A549 (cell line): ENCODE measurements around the gene USP17L5.
"Not testable (repeated sequence)": the region's sequence is repeated elsewhere in the genome, so short reads cannot be mapped to it uniquely, and the experiment has no call there.

Experiments used
- CHD2 ChIP-seq: fragments of 150-350 bp; IDR thresholded peaks from 2 replicates; pipeline ENCODE4 v1.6.1; 2014; ENCODE audit warnings: low read length; ENCODE audit not compliant: partially characterized antibody
- GATA3 ChIP-seq: IDR thresholded peaks from 2 replicates; pipeline ENCODE4 v1.6.1; 2012; ENCODE audit warnings: borderline replicate concordance
- HOXA7 ChIP-seq: fragments of 250-450 bp; sonication (Bioruptor Pico); IDR thresholded peaks from 2 replicates; pipeline ENCODE4 v1.5.0; 2020; ENCODE audit warnings: mild to moderate bottlenecking, moderate library complexity
- POLR2AphosphoS2 ChIP-seq: conservative IDR thresholded peaks from 2 replicates; pipeline ENCODE4 v1.6.1; 2012; ENCODE audit warnings: low read length, improper control_type of control experiment, inconsistent platforms
- SMC3 ChIP-seq: fragments of >200 bp; sonication (Bioruptor Twin); formaldehyde crosslinking; IDR thresholded peaks from 3 replicates; pipeline ENCODE4 v1.6.1; 2018; ENCODE audit warnings: inconsistent platforms
- TP53 ChIP-seq: fragments of 250-450 bp; sonication (Bioruptor Pico); IDR thresholded peaks from 2 replicates; pipeline ENCODE4 v1.5.0; 2021; ENCODE audit warnings: mild to moderate bottlenecking, moderate library complexity
- TF ChIP-seq, protein P1 (sequence below): fragments of 150-350 bp; IDR thresholded peaks from 2 replicates; pipeline ENCODE4 v1.6.1; 2014; ENCODE audit warnings: low read depth, mild to moderate bottlenecking, low read length
- TF ChIP-seq, protein P2 (sequence below): fragments of >200 bp; sonication (Bioruptor Twin); formaldehyde crosslinking; IDR thresholded peaks from 3 replicates; pipeline ENCODE4 v1.5.1; 2016
- TF ChIP-seq, protein P3 (sequence below): fragments of 450-650 bp; IDR thresholded peaks from 2 replicates; pipeline ENCODE4 v1.6.1; 2014; ENCODE audit warnings: antibody characterized with exemption
- TF ChIP-seq, protein P4 (sequence below): IDR thresholded peaks from 2 replicates; pipeline ENCODE4 v1.6.1; 2012; ENCODE audit warnings: low read depth, borderline replicate concordance
- TF ChIP-seq, protein P5 (sequence below): IDR thresholded peaks from 2 replicates; pipeline ENCODE4 v1.6.1; 2012

DNA sequence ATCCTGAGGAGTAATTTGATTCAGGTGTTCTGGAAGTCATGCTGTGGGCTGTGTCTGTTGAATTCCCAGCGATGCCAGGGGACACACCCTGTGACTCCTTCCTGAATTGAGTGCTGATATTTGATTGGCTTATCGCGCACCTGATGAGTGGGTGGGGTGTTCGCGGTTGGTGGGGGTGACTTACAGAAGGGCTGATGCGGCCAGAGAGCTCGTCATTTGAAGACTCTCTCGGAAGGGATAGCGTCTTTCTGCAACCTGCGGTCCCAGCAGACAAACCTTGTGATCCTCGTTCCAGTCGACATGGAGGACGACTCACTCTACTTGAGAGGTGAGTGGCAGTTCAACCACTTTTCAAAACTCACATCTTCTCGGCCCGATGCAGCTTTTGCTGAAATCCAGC is 23.6 kb downstream of the USP17L5 start, which contains the start of gene USP17L30:
- TF ChIP-seq, protein P1, sequence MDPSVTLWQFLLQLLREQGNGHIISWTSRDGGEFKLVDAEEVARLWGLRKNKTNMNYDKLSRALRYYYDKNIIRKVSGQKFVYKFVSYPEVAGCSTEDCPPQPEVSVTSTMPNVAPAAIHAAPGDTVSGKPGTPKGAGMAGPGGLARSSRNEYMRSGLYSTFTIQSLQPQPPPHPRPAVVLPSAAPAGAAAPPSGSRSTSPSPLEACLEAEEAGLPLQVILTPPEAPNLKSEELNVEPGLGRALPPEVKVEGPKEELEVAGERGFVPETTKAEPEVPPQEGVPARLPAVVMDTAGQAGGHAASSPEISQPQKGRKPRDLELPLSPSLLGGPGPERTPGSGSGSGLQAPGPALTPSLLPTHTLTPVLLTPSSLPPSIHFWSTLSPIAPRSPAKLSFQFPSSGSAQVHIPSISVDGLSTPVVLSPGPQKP, result not testable (repeated sequence)
- not testable (repeated sequence) for TF ChIP-seq CHD2; TP53 (CRISPR knock-in tag); GATA3; SMC3; HOXA7 (CRISPR knock-in tag); POLR2AphosphoS2
- TF ChIP-seq, protein P2, sequence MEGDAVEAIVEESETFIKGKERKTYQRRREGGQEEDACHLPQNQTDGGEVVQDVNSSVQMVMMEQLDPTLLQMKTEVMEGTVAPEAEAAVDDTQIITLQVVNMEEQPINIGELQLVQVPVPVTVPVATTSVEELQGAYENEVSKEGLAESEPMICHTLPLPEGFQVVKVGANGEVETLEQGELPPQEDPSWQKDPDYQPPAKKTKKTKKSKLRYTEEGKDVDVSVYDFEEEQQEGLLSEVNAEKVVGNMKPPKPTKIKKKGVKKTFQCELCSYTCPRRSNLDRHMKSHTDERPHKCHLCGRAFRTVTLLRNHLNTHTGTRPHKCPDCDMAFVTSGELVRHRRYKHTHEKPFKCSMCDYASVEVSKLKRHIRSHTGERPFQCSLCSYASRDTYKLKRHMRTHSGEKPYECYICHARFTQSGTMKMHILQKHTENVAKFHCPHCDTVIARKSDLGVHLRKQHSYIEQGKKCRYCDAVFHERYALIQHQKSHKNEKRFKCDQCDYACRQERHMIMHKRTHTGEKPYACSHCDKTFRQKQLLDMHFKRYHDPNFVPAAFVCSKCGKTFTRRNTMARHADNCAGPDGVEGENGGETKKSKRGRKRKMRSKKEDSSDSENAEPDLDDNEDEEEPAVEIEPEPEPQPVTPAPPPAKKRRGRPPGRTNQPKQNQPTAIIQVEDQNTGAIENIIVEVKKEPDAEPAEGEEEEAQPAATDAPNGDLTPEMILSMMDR, result not testable (repeated sequence)
- TF ChIP-seq, protein P3, sequence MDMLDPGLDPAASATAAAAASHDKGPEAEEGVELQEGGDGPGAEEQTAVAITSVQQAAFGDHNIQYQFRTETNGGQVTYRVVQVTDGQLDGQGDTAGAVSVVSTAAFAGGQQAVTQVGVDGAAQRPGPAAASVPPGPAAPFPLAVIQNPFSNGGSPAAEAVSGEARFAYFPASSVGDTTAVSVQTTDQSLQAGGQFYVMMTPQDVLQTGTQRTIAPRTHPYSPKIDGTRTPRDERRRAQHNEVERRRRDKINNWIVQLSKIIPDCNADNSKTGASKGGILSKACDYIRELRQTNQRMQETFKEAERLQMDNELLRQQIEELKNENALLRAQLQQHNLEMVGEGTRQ, result not testable (repeated sequence)
- TF ChIP-seq, protein P4, sequence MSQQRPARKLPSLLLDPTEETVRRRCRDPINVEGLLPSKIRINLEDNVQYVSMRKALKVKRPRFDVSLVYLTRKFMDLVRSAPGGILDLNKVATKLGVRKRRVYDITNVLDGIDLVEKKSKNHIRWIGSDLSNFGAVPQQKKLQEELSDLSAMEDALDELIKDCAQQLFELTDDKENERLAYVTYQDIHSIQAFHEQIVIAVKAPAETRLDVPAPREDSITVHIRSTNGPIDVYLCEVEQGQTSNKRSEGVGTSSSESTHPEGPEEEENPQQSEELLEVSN, result not testable (repeated sequence)
- TF ChIP-seq, protein P5, sequence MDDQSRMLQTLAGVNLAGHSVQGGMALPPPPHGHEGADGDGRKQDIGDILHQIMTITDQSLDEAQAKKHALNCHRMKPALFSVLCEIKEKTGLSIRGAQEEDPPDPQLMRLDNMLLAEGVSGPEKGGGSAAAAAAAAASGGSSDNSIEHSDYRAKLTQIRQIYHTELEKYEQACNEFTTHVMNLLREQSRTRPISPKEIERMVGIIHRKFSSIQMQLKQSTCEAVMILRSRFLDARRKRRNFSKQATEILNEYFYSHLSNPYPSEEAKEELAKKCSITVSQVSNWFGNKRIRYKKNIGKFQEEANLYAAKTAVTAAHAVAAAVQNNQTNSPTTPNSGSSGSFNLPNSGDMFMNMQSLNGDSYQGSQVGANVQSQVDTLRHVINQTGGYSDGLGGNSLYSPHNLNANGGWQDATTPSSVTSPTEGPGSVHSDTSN, result not testable (repeated sequence)
